K562 (cell line): ENCODE data around the gene ZBTB2. TPM values are rescaled to one million over a fixed set of nuclear protein-coding genes. Genes with fewer than 3 reads are reported as not detected.

Experiments used
- BRD9 ChIP-seq: fragments of 450-650 bp; IDR thresholded peaks from 2 replicates; pipeline ENCODE4 v1.6.1; 2018; ENCODE audit warnings: low read depth; ENCODE audit not compliant: partially characterized antibody
- CAMTA2 ChIP-seq: fragments of 250-450 bp; sonication (Bioruptor Pico); conservative IDR thresholded peaks from 2 replicates; pipeline ENCODE4 v1.5.1; 2022
- CTBP1 ChIP-seq: fragments of 450-650 bp; IDR thresholded peaks from 2 replicates; pipeline ENCODE4 v1.6.1; 2016; ENCODE audit warnings: borderline replicate concordance
- ERF ChIP-seq: fragments of 450-650 bp; formaldehyde crosslinking; IDR thresholded peaks from 2 replicates; pipeline ENCODE4 v1.4.0; 2020; ENCODE audit warnings: mild to moderate bottlenecking, mixed read lengths
- GABPB2 ChIP-seq: fragments of 250-450 bp; sonication (Bioruptor Pico); conservative IDR thresholded peaks from 2 replicates; pipeline ENCODE4 v1.5.1; 2021; ENCODE audit warnings: mild to moderate bottlenecking
- HNRNPK ChIP-seq: fragments of 200-400 bp; formaldehyde crosslinking; IDR thresholded peaks from one replicate; pipeline ENCODE4 v1.6.1; 2018; ENCODE audit warnings: mild to moderate bottlenecking, low read depth, low read length; ENCODE audit not compliant: poor library complexity, severe bottlenecking
- KHSRP ChIP-seq: fragments of 450-650 bp; IDR thresholded peaks from 2 replicates; pipeline ENCODE4 v1.6.1; 2017
- MAFF ChIP-seq: IDR thresholded peaks from 2 replicates; pipeline ENCODE4 v1.6.1; 2012; ENCODE audit warnings: low read length, improper control_type of control experiment
- MAZ ChIP-seq, 2 experiments: fragments of 450-650 bp in 1 of 2; sonication (generic) in 1 of 2; formaldehyde crosslinking; IDR thresholded peaks in 1 of 2; conservative IDR thresholded peaks in 1 of 2; 2 replicates each; pipeline versions ENCODE4 v1.4.0 to v1.5.0; 2020; ENCODE audit warnings: mild to moderate bottlenecking in 1 of 2, missing genetic modification reagents in 1 of 2
- POLR2B ChIP-seq: fragments of 450-650 bp; IDR thresholded peaks from 2 replicates; pipeline ENCODE4 v1.6.1; 2018; ENCODE audit warnings: low read depth; ENCODE audit not compliant: partially characterized antibody
- PTTG1 ChIP-seq: fragments of 450-650 bp; IDR thresholded peaks from 2 replicates; pipeline ENCODE4 v1.6.1; 2016; ENCODE audit warnings: low read depth, mild to moderate bottlenecking, missing genetic modification characterization, missing compliant biosample characterization
- ZFP36 ChIP-seq: fragments of 150-350 bp; IDR thresholded peaks from 2 replicates; pipeline ENCODE4 v1.6.1; 2018; ENCODE audit warnings: low read length, low read depth; ENCODE audit not compliant: partially characterized antibody
- polyA plus RNA-seq, 8 experiments: library from polyadenylated mRNA; depleted of rRNA in 4 of 8; stranded (reverse) in 5 of 8; unstranded in 3 of 8; fragments of >200 nt; fragmentation: Nextera tagmentation in 2 of 8; fragmentation: Illumina TruSeq in 1 of 8; extraction: Ambion mirVana in 2 of 8; extraction: Trizol in 1 of 8; gene quantifications; 2 replicates each; pipeline versions ENCODE4 v1.2.1 to v1.2.3, GENCODE V29; 2011 to 2014; ENCODE audit warnings: inconsistent platforms in 1 of 8, missing spikeins in 1 of 8
- total RNA-seq, 7 experiments: library from RNA; depleted of rRNA in 6 of 7; stranded (reverse); fragments of >200 nt in 6 of 7; fragmentation: Illumina TruSeq in 2 of 7; extraction: Trizol in 2 of 7; gene quantifications; 2 replicates each; pipeline versions ENCODE4 v1.2.1 to v1.2.3, GENCODE V29; 2011 to 2021; ENCODE audit warnings: low replicate concordance in 1 of 7
- TF ChIP-seq, protein P1 (sequence below): sonication (generic); formaldehyde crosslinking; IDR thresholded peaks from 2 replicates; pipeline ENCODE4 v1.8.1; 2023; ENCODE audit warnings: mild to moderate bottlenecking, missing genetic modification reagents, moderate library complexity
- TF ChIP-seq, protein P2 (sequence below): fragments of 250-450 bp; sonication (Bioruptor Pico); IDR thresholded peaks from 2 replicates; pipeline ENCODE4 v1.5.0; 2020; ENCODE audit warnings: mild to moderate bottlenecking
- TF ChIP-seq, protein P3 (sequence below), 2 experiments: fragments of 450-650 bp; IDR thresholded peaks; 2 replicates each; pipeline ENCODE4 v1.6.1; 2016; ENCODE audit warnings: mild to moderate bottlenecking in 2 of 2, borderline replicate concordance in 1 of 2, low read depth in 1 of 2, moderate library complexity in 1 of 2
- TF ChIP-seq, protein P4 (sequence below): fragments of 450-650 bp; formaldehyde crosslinking; IDR thresholded peaks from 2 replicates; pipeline ENCODE4 v1.4.0; 2022; ENCODE audit warnings: mild to moderate bottlenecking, moderate library complexity

Gene ZBTB2
- total and polyA plus RNA-seq, 9 of the 15 experiments (the other 6 are each of a cell fraction or from before 2014, with no cell fraction given): 5.1 to 26.2 (median 16.4) TPM

DNA sequence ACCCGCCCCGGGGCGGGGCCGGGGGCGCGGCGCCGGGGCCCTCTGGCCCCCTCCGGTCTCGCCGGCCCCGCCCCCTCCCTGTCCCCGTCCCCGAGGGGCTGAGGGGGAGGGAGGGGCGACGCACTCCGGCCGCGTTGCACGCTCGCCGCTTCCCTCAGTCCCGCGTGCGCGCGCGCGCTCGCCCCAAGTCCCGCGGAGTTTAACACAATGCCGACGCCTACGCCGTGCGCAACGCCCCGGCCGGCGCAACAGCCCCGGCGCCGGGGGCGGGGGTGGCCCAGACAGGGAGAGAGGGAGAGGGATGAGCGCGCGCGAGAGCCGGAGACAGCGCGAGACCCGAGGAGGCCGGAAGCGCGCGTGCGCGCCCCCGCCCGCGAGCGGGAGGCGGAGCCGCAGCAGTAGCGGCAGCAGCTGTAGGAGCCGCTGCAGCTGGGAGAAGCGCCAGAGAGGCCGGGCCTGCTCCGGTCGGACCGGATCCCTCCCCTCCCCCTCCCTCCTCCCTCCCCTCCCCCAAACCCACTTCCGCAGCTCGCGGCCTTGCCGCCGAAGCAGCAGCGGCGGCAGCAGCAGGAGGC lies 996 bp downstream of the ZBTB2 start (continued):
- TF ChIP-seq HNRNPK (peak; percentile 100), BRD9 (no peak), CAMTA2 (no peak), MAFF (peak; percentile 36; the same call in 1 of the 2 replicates), ERF (CRISPR knock-in tag) (no peak), POLR2B (no peak), GABPB2 (CRISPR knock-in tag) (no peak), KHSRP (no peak), CTBP1 (peak; percentile 100), MAZ (CRISPR knock-in tag; conservative IDR thresholded peaks at IDR 0.05 in 1 of 2, IDR thresholded peaks at IDR 0.05 in 1 of 2) (peak; percentile 99 to 100), PTTG1 (no peak), ZFP36 (no peak)
- TF ChIP-seq, protein P1, sequence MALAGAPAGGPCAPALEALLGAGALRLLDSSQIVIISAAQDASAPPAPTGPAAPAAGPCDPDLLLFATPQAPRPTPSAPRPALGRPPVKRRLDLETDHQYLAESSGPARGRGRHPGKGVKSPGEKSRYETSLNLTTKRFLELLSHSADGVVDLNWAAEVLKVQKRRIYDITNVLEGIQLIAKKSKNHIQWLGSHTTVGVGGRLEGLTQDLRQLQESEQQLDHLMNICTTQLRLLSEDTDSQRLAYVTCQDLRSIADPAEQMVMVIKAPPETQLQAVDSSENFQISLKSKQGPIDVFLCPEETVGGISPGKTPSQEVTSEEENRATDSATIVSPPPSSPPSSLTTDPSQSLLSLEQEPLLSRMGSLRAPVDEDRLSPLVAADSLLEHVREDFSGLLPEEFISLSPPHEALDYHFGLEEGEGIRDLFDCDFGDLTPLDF (CRISPR knock-in tag): no peak
- TF ChIP-seq, protein P2, sequence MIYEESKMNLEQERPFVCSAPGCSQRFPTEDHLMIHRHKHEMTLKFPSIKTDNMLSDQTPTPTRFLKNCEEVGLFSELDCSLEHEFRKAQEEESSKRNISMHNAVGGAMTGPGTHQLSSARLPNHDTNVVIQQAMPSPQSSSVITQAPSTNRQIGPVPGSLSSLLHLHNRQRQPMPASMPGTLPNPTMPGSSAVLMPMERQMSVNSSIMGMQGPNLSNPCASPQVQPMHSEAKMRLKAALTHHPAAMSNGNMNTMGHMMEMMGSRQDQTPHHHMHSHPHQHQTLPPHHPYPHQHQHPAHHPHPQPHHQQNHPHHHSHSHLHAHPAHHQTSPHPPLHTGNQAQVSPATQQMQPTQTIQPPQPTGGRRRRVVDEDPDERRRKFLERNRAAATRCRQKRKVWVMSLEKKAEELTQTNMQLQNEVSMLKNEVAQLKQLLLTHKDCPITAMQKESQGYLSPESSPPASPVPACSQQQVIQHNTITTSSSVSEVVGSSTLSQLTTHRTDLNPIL (CRISPR knock-in tag): no peak
- TF ChIP-seq, protein P3, sequence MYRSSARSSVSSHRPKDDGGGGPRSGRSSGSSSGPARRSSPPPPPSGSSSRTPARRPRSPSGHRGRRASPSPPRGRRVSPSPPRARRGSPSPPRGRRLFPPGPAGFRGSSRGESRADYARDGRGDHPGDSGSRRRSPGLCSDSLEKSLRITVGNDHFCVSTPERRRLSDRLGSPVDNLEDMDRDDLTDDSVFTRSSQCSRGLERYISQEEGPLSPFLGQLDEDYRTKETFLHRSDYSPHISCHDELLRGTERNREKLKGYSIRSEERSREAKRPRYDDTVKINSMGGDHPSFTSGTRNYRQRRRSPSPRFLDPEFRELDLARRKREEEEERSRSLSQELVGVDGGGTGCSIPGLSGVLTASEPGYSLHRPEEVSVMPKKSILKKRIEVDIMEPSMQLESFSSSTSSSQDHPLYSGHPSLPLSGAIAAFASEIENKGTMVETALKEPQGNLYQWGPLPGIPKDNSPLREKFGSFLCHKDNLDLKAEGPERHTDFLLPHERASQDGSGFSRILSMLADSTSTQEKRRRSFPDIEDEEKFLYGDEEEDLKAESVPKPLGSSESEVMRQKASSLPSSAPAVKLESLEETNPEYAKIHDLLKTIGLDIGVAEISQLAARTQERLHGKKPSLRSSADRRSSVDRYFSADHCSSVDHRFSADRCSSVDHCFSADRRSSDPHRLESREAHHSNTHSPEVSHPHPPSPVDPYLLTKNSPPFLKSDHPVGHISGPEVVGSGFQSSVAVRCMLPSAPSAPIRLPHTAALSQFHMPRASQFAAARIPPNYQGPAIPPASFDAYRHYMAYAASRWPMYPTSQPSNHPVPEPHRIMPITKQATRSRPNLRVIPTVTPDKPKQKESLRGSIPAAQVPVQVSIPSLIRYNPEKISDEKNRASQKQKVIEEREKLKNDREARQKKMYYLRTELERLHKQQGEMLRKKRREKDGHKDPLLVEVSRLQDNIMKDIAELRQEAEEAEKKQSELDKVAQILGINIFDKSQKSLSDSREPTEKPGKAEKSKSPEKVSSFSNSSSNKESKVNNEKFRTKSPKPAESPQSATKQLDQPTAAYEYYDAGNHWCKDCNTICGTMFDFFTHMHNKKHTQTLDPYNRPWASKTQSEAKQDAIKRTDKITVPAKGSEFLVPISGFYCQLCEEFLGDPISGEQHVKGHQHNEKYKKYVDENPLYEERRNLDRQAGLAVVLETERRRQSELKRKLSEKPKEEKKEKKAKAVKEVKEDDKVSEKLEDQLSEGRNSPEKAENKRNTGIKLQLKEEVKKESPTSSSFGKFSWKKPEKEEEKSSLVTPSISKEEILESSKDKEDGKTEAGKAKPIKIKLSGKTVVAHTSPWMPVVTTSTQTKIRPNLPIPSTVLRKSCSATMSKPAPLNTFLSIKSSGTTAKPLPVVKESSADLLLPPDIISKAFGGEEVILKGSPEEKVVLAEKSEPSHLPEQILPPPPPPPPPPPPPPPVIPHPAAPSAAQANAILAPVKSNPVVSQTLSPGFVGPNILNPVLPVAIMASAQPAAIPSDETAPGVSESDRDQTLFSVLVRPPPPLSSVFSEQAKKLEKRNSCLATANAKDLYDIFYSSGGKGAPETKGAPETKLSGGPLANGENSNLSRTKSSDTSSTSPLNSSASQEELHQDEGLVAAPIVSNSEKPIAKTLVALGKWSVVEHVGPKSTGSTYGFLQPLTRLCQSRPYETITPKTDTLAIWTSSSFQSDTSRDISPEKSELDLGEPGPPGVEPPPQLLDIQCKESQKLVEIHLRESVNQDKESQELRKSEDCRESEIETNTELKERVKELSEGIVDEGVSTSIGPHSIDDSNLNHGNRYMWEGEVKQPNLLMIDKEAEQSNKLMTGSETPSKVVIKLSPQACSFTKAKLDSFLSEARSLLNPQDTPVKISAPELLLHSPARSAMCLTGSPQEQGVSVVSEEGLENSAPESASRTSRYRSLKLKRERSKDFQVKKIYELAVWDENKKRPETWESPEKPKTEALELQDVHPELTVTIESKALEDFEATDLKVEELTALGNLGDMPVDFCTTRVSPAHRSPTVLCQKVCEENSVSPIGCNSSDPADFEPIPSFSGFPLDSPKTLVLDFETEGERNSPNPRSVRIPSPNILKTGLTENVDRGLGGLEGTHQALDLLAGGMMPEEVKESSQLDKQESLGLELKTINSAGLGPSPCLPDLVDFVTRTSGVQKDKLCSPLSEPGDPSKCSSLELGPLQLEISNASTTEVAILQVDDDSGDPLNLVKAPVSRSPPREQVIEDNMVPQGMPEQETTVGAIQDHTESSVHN (IDR thresholded peaks at IDR 0.05; ENCODE audit: borderline replicate concordance in 1 of 2, low read depth in 1 of 2): no peak
- TF ChIP-seq, protein P4, sequence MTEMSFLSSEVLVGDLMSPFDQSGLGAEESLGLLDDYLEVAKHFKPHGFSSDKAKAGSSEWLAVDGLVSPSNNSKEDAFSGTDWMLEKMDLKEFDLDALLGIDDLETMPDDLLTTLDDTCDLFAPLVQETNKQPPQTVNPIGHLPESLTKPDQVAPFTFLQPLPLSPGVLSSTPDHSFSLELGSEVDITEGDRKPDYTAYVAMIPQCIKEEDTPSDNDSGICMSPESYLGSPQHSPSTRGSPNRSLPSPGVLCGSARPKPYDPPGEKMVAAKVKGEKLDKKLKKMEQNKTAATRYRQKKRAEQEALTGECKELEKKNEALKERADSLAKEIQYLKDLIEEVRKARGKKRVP (CRISPR knock-in tag): no peak; the same call in 1 of the 2 replicates
